Measurements from ENCODE around the gene ADAMTSL2. TPM values are rescaled to one million over a fixed set of nuclear protein-coding genes. Genes with fewer than 3 reads are reported as not detected.
A peak's percentile ranks its signal among the peaks of the same experiment; 100 is the strongest.

Gene ADAMTSL2
- total RNA-seq, 1 donor from 2014 or later = 0.16 TPM

DNA sequence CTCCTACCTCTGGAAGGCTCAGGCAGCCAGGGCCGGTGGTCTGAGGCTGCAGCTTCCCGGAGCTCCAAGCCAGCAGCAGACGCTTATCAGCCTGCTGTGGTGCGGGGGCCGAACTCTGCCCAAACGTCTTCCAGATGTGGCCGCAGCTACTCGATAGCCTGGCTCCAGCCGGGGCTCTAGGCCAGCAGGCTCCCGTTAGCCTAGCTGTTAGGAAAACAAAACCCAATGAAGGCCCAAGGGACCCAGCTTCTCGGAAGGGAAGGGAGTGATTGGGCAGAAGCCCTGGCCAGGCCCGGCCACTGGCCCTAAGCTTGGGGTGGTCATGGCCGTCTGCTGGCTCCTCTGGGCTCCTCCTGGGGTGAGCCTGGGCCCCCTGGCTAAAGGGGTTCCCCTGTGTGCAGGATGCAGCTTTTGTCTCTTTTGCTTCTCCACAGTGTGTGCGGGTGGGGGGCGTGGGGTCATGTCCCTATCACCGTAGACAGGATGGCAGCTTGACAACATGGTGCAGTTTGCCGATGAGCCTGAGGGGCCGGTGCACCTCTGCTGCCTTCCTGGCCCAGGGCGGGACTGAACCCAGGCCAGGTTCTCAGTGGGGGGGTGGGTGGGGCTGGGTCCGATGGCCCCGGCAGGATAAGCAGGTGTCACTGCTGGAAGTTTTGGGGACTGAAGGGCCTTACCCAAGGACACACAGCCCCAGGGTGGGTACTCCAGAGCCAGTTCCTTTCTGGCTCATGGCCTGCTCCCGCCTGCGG, 28.4 kb upstream of the ADAMTSL2 start:
- Mint-ChIP-seq H3K4me1 (peaks cover 10% of the 10 kb centered on the region), H3K4me3 (no peak overlapping the region), H3K36me3 (ENCODE audit: low read depth) (no peaks in the 10 kb centered on the region), H3K27ac (ENCODE audit: unreplicated experiment) (peak overlapping the region; percentile 50), H3K27me3 (ENCODE audit: low read depth) (peaks cover 7% of the 10 kb centered on the region), H3K9me3 (peaks cover 13% of the 10 kb centered on the region)
- TF ChIP-seq, protein P1, sequence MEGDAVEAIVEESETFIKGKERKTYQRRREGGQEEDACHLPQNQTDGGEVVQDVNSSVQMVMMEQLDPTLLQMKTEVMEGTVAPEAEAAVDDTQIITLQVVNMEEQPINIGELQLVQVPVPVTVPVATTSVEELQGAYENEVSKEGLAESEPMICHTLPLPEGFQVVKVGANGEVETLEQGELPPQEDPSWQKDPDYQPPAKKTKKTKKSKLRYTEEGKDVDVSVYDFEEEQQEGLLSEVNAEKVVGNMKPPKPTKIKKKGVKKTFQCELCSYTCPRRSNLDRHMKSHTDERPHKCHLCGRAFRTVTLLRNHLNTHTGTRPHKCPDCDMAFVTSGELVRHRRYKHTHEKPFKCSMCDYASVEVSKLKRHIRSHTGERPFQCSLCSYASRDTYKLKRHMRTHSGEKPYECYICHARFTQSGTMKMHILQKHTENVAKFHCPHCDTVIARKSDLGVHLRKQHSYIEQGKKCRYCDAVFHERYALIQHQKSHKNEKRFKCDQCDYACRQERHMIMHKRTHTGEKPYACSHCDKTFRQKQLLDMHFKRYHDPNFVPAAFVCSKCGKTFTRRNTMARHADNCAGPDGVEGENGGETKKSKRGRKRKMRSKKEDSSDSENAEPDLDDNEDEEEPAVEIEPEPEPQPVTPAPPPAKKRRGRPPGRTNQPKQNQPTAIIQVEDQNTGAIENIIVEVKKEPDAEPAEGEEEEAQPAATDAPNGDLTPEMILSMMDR (conservative IDR thresholded peaks at IDR 0.05) = no peak
- DNase-seq (ENCODE audit: low read depth, low spot score) = no peak

- H3K36me3 Mint-ChIP-seq (ENCODE audit: low read depth) = no peaks in the 10 kb centered on the region
- peaks cover 10% of the 10 kb centered on the region for H3K4me1 Mint-ChIP-seq
- H3K4me3 Mint-ChIP-seq = no peak overlapping the region
- peaks cover 8% of the 10 kb centered on the region for H3K9me3 Mint-ChIP-seq
- H3K27me3 Mint-ChIP-seq (ENCODE audit: low read depth) = peaks cover 5% of the 10 kb centered on the region
- DNase-seq (ENCODE audit: low read depth, low spot score) = no peak
- H3K27ac Mint-ChIP-seq (ENCODE audit: unreplicated experiment) = no peak overlapping the region
- TF ChIP-seq, protein P1 (conservative IDR thresholded peaks at IDR 0.05) = no peak
Observed at GRCh38 chr9:133506653-133507038, 27.9 kb upstream of the ADAMTSL2 start.

- no peak for DNase-seq (ENCODE audit: low read depth, low spot score)
- no peak overlapping the region for H3K4me3 Mint-ChIP-seq
- peaks cover 10% of the 10 kb centered on the region for H3K4me1 Mint-ChIP-seq
- peaks cover 3% of the 10 kb centered on the region for H3K9me3 Mint-ChIP-seq
- H3K27ac Mint-ChIP-seq (ENCODE audit: unreplicated experiment) = no peak overlapping the region
- TF ChIP-seq, protein P1 (conservative IDR thresholded peaks at IDR 0.05) = no peak
- peaks cover 5% of the 10 kb centered on the region for H3K27me3 Mint-ChIP-seq (ENCODE audit: low read depth)
- no peaks in the 10 kb centered on the region for H3K36me3 Mint-ChIP-seq (ENCODE audit: low read depth)
Observed at GRCh38 chr9:133507246-133507965, 27.1 kb upstream of the ADAMTSL2 start.

- Mint-ChIP-seq H3K27ac (ENCODE audit: unreplicated experiment) (no peak overlapping the region), H3K27me3 (ENCODE audit: low read depth) (peaks cover 5% of the 10 kb centered on the region), H3K9me3 (no peaks in the 10 kb centered on the region), H3K36me3 (ENCODE audit: low read depth) (no peaks in the 10 kb centered on the region), H3K4me1 (peaks cover 10% of the 10 kb centered on the region), H3K4me3 (no peak overlapping the region)
- no peak for DNase-seq (ENCODE audit: low read depth, low spot score)
- TF ChIP-seq, protein P1 (conservative IDR thresholded peaks at IDR 0.05) = no peak
Observed at GRCh38 chr9:133508046-133508445, 26.5 kb upstream of the ADAMTSL2 start.

- H3K4me3 Mint-ChIP-seq = peak overlapping the region; percentile 72
- H3K27me3 Mint-ChIP-seq (ENCODE audit: low read depth) = peaks cover 3% of the 10 kb centered on the region
- no peaks in the 10 kb centered on the region for H3K36me3 Mint-ChIP-seq (ENCODE audit: low read depth)
- H3K4me1 Mint-ChIP-seq = peaks cover 10% of the 10 kb centered on the region
- H3K9me3 Mint-ChIP-seq = no peaks in the 10 kb centered on the region
- H3K27ac Mint-ChIP-seq (ENCODE audit: unreplicated experiment) = no peak overlapping the region
- TF ChIP-seq, protein P1 (conservative IDR thresholded peaks at IDR 0.05) = no peak
- DNase-seq (ENCODE audit: low read depth, low spot score) = no peak
Observed at GRCh38 chr9:133509179-133510083, 25.1 kb upstream of the ADAMTSL2 start.
